Left renal pelvis (tissue), 4 donors: ENCODE results near the gene TSEN15. TPM values are rescaled to one million over a fixed set of nuclear protein-coding genes. Genes with fewer than 3 reads are reported as not detected.
"Not testable (repeated sequence)": the region's sequence is repeated elsewhere in the genome, so short reads cannot be mapped to it uniquely, and the experiment has no call there.

Experiments used
- DNase-seq, 4 donors: peaks; one replicate each; pipeline ENCODE4 v3.0.0-alpha.2; 2013; ENCODE audit warnings: low read depth in 4 of 4, low spot score in 3 of 4
- polyA plus RNA-seq, 4 donors: library from polyadenylated mRNA; unstranded; fragments of 120-200 nt; gene quantifications; one replicate each; pipeline ENCODE4 v1.2.1, GENCODE V29; 2013; ENCODE audit not compliant: insufficient read length in 4 of 4

The TSEN15 gene
- polyA plus RNA-seq, 4 donors = 43.0 to 55.1 (median 47.7) TPM

GRCh38 chr1:184031092-184031408 lies 20.5 kb upstream of the TSEN15 start:
- no peak for DNase-seq

GRCh38 chr1:184031409-184032107 lies 20.0 kb upstream of the TSEN15 start:
- DNase-seq = no peak

- no peak for DNase-seq
Observed at GRCh38 chr1:184032306-184032929, 19.1 kb upstream of the TSEN15 start.

GRCh38 chr1:184032930-184033418 lies 18.6 kb upstream of the TSEN15 start:
- DNase-seq = no peak

- no peak for DNase-seq
Observed at GRCh38 chr1:184033711-184034167, 17.8 kb upstream of the TSEN15 start.

GRCh38 chr1:184034761-184035379 lies 16.7 kb upstream of the TSEN15 start:
- no peak for DNase-seq

- DNase-seq = no peak
Observed at GRCh38 chr1:184035719-184036516, 15.6 kb upstream of the TSEN15 start.

- DNase-seq = no peak
Observed at GRCh38 chr1:184036517-184036949, 15.0 kb upstream of the TSEN15 start.

GRCh38 chr1:184037849-184038591 lies 13.5 kb upstream of the TSEN15 start:
- no peak for DNase-seq

GRCh38 chr1:184039126-184039525 lies 12.4 kb upstream of the TSEN15 start:
- no peak for DNase-seq

GRCh38 chr1:184041731-184042130 lies 9.8 kb upstream of the TSEN15 start:
- no peak for DNase-seq

GRCh38 chr1:184043315-184043714 lies 8.2 kb upstream of the TSEN15 start:
- DNase-seq = not testable (repeated sequence)

GRCh38 chr1:184044603-184045376 lies 6.7 kb upstream of the TSEN15 start:
- no peak for DNase-seq

- DNase-seq = not testable (repeated sequence)
Observed at GRCh38 chr1:184047541-184047940, 4.0 kb upstream of the TSEN15 start.

GRCh38 chr1:184048561-184049240 lies 2.8 kb upstream of the TSEN15 start:
- no peak for DNase-seq

- no peak for DNase-seq
Observed at GRCh38 chr1:184049291-184049690, 2.2 kb upstream of the TSEN15 start.

- DNase-seq = no peak
Observed at GRCh38 chr1:184049836-184050468, 1.6 kb upstream of the TSEN15 start.

GRCh38 chr1:184050636-184051035 lies 894 bp upstream of the TSEN15 start:
- DNase-seq = no peak

GRCh38 chr1:184051138-184051484 lies 419 bp upstream of the TSEN15 start:
- DNase-seq = no peak
